SU-DHL-6 (cell line): ENCODE measurements around the gene SCN8A.

Experiments
- EZH2phosphoT487 ChIP-seq: fragments of 200-600 bp; sonication (generic), shearing (Covaris generic); conservative IDR thresholded peaks from 2 replicates; pipeline ENCODE4 v1.6.1; 2018; ENCODE audit warnings: mild to moderate bottlenecking, antibody characterized with exemption, low read length, moderate library complexity, mixed read lengths
- TF ChIP-seq, protein P1 (sequence below): fragments of 200-600 bp; sonication (generic); IDR thresholded peaks from one replicate; pipeline ENCODE4 v1.5.1; 2017; ENCODE audit warnings: antibody characterized with exemption, mild to moderate bottlenecking, low read length, moderate library complexity; ENCODE audit not compliant: insufficient read depth, poor library complexity, severe bottlenecking

GRCh38 chr12:51838036-51838435 lies 247.0 kb downstream of the SCN8A start:
- TF ChIP-seq, protein P1, sequence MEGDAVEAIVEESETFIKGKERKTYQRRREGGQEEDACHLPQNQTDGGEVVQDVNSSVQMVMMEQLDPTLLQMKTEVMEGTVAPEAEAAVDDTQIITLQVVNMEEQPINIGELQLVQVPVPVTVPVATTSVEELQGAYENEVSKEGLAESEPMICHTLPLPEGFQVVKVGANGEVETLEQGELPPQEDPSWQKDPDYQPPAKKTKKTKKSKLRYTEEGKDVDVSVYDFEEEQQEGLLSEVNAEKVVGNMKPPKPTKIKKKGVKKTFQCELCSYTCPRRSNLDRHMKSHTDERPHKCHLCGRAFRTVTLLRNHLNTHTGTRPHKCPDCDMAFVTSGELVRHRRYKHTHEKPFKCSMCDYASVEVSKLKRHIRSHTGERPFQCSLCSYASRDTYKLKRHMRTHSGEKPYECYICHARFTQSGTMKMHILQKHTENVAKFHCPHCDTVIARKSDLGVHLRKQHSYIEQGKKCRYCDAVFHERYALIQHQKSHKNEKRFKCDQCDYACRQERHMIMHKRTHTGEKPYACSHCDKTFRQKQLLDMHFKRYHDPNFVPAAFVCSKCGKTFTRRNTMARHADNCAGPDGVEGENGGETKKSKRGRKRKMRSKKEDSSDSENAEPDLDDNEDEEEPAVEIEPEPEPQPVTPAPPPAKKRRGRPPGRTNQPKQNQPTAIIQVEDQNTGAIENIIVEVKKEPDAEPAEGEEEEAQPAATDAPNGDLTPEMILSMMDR = no peak
- TF ChIP-seq EZH2phosphoT487 = no peak
